Stimulated activated naive CD8-positive, alpha-beta T cell treated with anti-CD3 and anti-CD28 coated beads, Interleukin-15, Interleukin-2, amounts not matched to agents 100 ng/mL and 50 ng/mL, for 24 hours (primary cell): ENCODE measurements around the gene ADAR.

ENCODE experiments used
- H3K27ac Mint-ChIP-seq: one replicate; pipeline ENCODE4 v1.8.0; 2021; ENCODE audit warnings: mild to moderate bottlenecking, mixed read lengths
- H3K27me3 Mint-ChIP-seq: one replicate; pipeline ENCODE4 v1.8.0; 2021; ENCODE audit warnings: mixed read lengths
- H3K36me3 Mint-ChIP-seq: one replicate; pipeline ENCODE4 v1.8.0; 2021; ENCODE audit warnings: low read depth, mixed read lengths
- H3K4me1 Mint-ChIP-seq: one replicate; pipeline ENCODE4 v1.8.0; 2021; ENCODE audit warnings: low read depth, mixed read lengths
- H3K4me3 Mint-ChIP-seq: one replicate; pipeline ENCODE4 v1.8.0; 2021; ENCODE audit warnings: mild to moderate bottlenecking, mixed read lengths
- H3K9me3 Mint-ChIP-seq: one replicate; pipeline ENCODE4 v1.8.0; 2021; ENCODE audit warnings: mixed read lengths

The ADAR gene

GRCh38 chr1:154603317-154603716, 4.7 kb downstream of the ADAR start:
- Mint-ChIP-seq H3K4me3 (no peak overlapping the region), H3K36me3 (peaks cover 65% of the 10 kb centered on the region), H3K27me3 (no peaks in the 10 kb centered on the region), H3K4me1 (peaks cover 83% of the 10 kb centered on the region), H3K27ac (peak overlapping the region; percentile 83), H3K9me3 (no peaks in the 10 kb centered on the region)

GRCh38 chr1:154599658-154600057, 8.3 kb downstream of the ADAR start:
- Mint-ChIP-seq H3K4me1 (peaks cover 58% of the 10 kb centered on the region), H3K36me3 (peaks cover 77% of the 10 kb centered on the region), H3K4me3 (no peak overlapping the region), H3K27ac (peak overlapping the region; percentile 73), H3K9me3 (no peaks in the 10 kb centered on the region), H3K27me3 (no peaks in the 10 kb centered on the region)

DNA sequence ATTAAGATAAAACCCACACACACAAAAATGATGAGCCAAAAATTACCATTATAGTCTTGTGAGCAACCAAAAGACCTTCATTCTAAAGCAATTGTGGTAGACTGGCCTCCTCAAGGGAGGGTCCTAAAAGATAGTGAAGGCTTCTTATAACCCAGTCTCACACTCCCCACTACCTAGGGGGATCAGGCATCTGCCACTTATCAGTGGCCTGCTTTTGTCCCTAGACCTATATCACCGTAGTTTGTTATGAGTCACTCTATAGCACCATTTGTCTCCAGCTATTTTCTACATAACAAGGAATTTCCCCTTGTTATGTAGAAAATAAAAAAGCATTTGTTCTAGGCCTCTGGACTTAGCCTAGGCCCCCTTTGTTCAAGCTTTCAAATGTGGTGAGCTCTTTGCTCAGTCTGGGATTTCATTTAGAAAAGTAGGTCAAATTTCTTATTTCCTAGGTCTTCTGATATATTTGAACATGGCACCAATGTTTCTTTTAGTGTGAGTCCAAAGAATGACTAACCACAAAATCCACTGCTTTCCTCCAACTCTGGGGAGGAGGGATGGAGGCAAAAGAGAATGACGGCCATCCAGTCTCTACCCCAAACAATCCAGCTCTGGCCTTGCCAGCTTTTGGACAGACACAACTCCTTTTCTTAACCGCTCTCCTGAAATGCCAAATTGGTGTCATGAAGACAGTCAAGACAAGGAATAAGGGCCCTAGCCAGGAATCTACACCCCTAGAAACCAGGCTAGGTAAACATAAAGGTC, 8.9 kb downstream of the ADAR start:
- Mint-ChIP-seq H3K27ac (peak overlapping the region; percentile 47), H3K9me3 (no peaks in the 10 kb centered on the region), H3K4me3 (no peak overlapping the region), H3K36me3 (peaks cover 79% of the 10 kb centered on the region), H3K4me1 (peaks cover 52% of the 10 kb centered on the region), H3K27me3 (no peaks in the 10 kb centered on the region)

DNA sequence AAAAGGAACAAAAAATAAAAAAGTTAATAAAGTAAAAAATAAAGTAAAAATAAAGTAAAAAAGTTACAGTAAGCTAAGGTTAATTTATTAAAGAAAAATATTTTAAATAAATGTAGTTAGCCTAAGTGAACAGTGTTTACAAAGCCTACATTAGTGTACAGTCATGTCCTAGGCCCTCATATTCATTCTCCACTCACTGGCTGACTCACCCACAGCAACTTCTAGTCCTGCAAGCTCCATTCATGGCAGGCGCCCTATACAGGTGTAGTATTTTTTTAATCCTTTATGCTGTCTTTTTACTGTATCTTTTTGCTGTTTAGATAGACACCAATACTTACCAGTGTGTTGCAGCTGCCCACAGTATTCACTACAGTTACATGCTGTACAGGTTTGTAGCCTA, 12.4 kb downstream of the ADAR start:
- Mint-ChIP-seq H3K36me3 (peaks cover 84% of the 10 kb centered on the region), H3K9me3 (no peaks in the 10 kb centered on the region), H3K4me1 (peaks cover 18% of the 10 kb centered on the region), H3K27ac (no peak overlapping the region), H3K27me3 (no peaks in the 10 kb centered on the region), H3K4me3 (no peak overlapping the region)

DNA sequence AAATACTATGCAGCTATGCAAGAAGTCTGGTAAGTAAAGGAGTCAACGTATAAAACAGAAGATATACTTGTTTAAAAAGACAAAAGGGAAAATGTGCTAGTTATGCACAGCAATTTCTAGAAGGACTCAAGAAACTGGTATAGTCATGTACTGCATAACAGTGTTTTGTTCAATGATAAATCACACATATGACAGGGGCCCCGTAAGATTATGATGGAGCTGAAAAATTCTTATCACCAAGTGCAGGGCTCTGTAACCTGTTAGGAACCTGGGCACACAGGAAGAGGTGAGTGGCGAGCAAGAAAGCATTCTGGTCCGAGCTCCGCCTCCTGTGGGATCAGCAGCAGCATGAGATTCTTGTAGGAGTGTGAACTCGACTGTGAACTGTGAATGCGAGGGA, 13.2 kb downstream of the ADAR start:
- H3K4me3 Mint-ChIP-seq: no peak overlapping the region
- H3K27ac Mint-ChIP-seq: no peak overlapping the region
- no peaks in the 10 kb centered on the region for H3K27me3 Mint-ChIP-seq
- no peaks in the 10 kb centered on the region for H3K9me3 Mint-ChIP-seq
- peaks cover 82% of the 10 kb centered on the region for H3K36me3 Mint-ChIP-seq
- H3K4me1 Mint-ChIP-seq: peaks cover 16% of the 10 kb centered on the region

DNA sequence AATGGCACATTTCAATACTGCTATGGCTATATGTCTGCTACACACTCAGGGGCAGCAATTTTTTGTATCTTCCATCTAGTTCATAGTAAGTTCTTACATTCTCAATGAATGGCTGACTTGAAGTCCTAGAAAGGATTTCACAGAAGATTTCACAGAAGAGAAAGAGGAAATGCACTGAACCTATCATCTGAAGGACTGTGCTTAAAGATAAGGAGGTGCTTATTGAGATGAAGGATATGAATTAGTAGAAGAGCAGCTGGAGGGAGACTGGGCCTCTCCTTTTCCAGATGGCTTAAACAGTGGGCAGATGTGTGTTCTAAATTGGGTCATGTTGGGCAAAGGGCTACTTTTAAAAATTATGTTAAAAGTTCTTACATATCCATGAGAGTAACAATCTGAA, 14.6 kb downstream of the ADAR start:
- Mint-ChIP-seq H3K9me3 (no peaks in the 10 kb centered on the region), H3K36me3 (peaks cover 85% of the 10 kb centered on the region), H3K27me3 (no peaks in the 10 kb centered on the region), H3K4me3 (no peak overlapping the region), H3K4me1 (peaks cover 8% of the 10 kb centered on the region), H3K27ac (peak overlapping the region; percentile 17)

DNA sequence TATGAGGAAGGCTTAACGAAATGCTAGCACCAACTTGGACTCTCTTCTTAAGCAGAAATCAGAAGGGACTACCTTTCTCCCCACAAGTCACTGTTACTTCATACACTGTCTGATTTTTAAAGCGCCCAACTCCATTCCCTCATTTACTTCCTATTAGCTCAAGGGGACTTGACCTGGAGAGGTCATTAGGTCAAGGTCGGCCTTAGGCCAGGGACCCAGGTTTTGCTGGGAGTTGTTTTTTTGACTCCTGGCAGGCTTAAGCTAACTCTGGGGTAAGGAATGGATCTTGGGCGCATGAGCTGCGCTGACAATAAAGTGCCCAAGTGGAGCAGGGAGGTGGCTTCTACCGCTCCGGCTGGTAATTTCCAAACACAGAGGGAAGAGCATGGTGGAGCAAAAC, 16.8 kb downstream of the ADAR start:
- Mint-ChIP-seq H3K9me3 (no peaks in the 10 kb centered on the region), H3K36me3 (peaks cover 87% of the 10 kb centered on the region), H3K4me3 (no peak overlapping the region), H3K4me1 (peaks cover 8% of the 10 kb centered on the region), H3K27ac (peak overlapping the region; percentile 79), H3K27me3 (no peaks in the 10 kb centered on the region)

GRCh38 chr1:154590756-154591155, 17.2 kb downstream of the ADAR start:
- Mint-ChIP-seq H3K4me1 (peaks cover 8% of the 10 kb centered on the region), H3K4me3 (no peak overlapping the region), H3K36me3 (peaks cover 88% of the 10 kb centered on the region), H3K27me3 (no peaks in the 10 kb centered on the region), H3K9me3 (no peaks in the 10 kb centered on the region), H3K27ac (no peak overlapping the region)

- no peaks in the 10 kb centered on the region for H3K27me3 Mint-ChIP-seq
- peaks cover 93% of the 10 kb centered on the region for H3K36me3 Mint-ChIP-seq
- no peaks in the 10 kb centered on the region for H3K9me3 Mint-ChIP-seq
- peaks cover 8% of the 10 kb centered on the region for H3K4me1 Mint-ChIP-seq
- no peak overlapping the region for H3K4me3 Mint-ChIP-seq
- peak overlapping the region; percentile 42 for H3K27ac Mint-ChIP-seq
These were observed 18.2 kb downstream of the ADAR start for GRCh38 chr1:154589780-154590179.

DNA sequence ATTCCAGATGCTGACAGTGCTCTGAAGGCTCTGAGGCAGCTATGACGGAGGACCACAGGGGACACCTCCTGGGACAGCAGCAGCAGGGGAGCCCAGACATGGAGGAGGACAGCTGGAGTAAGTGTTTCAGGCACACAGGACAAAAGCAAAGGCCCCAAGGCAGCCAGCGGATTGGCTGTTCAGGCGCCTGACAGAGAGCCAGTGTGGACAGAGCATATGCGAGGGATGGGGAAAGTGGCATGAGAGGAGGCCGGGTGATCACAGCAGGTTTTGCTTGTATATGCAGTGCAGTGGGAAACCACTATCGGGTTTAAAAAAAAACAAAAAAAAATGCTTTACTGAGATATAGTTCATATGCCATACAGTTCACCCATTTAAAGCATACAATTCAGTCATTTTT, 21.3 kb downstream of the ADAR start:
- Mint-ChIP-seq H3K9me3 (no peaks in the 10 kb centered on the region), H3K4me1 (peaks cover 8% of the 10 kb centered on the region), H3K4me3 (no peak overlapping the region), H3K27me3 (no peaks in the 10 kb centered on the region), H3K27ac (peak overlapping the region; percentile 46), H3K36me3 (peaks cover 92% of the 10 kb centered on the region)

GRCh38 chr1:154586231-154586630, 21.8 kb downstream of the ADAR start:
- H3K27ac Mint-ChIP-seq: no peak overlapping the region
- H3K4me3 Mint-ChIP-seq: no peak overlapping the region
- no peaks in the 10 kb centered on the region for H3K27me3 Mint-ChIP-seq
- H3K36me3 Mint-ChIP-seq: peaks cover 88% of the 10 kb centered on the region
- H3K9me3 Mint-ChIP-seq: no peaks in the 10 kb centered on the region
- H3K4me1 Mint-ChIP-seq: peaks cover 8% of the 10 kb centered on the region

DNA sequence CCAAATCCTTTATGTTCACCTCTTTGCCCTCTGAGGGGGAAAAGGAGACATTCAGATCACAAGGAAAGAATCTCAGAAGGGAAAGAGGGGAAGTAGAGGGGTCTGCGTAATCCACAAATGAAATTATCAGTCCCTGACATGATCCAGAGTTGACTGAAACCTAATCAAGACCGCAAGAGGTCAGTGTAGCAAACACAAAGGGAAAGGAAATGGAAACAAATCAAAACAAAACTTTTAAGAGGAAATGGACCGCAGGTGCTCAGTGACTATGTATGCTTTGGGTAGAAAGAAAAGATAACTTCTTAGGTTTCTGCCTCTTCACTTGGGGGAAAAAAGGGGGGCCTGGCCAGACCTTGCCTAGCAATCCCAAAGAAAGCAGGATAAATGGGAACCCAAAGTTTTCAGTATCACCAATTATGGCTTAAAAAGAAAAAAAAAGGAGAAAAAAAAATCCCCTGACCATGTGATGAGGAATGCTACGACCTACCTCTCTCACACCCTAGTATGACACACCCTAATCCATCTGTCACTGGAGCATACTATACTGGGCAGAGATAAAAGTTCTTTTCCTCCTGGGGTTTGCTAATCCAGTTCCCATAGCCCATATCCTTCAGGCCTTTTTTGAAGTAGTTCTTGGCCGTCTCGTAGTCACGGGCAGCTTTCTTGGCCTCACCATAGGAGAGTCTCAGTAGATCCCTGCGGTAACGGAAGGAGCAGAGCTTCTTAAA, 23.6 kb downstream of the ADAR start:
- H3K27me3 Mint-ChIP-seq: no peaks in the 10 kb centered on the region
- no peak overlapping the region for H3K4me3 Mint-ChIP-seq
- peaks cover 83% of the 10 kb centered on the region for H3K36me3 Mint-ChIP-seq
- no peaks in the 10 kb centered on the region for H3K4me1 Mint-ChIP-seq
- H3K9me3 Mint-ChIP-seq: no peaks in the 10 kb centered on the region
- no peak overlapping the region for H3K27ac Mint-ChIP-seq

GRCh38 chr1:154583773-154584172, 24.2 kb downstream of the ADAR start:
- H3K4me3 Mint-ChIP-seq: no peak overlapping the region
- no peaks in the 10 kb centered on the region for H3K9me3 Mint-ChIP-seq
- peak overlapping the region; percentile 37 for H3K27ac Mint-ChIP-seq
- H3K36me3 Mint-ChIP-seq: peaks cover 79% of the 10 kb centered on the region
- H3K4me1 Mint-ChIP-seq: no peaks in the 10 kb centered on the region
- H3K27me3 Mint-ChIP-seq: no peaks in the 10 kb centered on the region

DNA sequence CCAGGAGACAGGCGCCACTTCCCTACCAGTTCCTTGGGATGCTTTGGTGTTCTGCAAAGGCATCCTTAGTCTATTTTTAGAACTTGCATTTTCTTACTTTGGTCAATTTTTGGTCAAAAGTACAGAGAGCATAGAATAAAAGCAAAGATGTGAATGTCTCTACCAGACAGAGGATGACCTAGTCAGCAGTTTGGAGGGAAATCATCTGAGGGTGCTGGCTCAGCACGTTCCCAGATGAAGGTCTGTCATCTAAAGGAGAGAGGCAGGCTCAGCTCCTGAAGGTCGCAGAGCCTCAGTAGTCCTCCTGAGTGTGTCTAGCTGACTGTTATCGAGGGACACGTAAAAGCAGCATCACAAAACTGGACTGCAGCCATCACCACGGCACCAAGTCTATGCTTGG, 25.1 kb downstream of the ADAR start:
- Mint-ChIP-seq H3K4me3 (no peak overlapping the region), H3K4me1 (no peaks in the 10 kb centered on the region), H3K27ac (no peak overlapping the region), H3K9me3 (no peaks in the 10 kb centered on the region), H3K27me3 (no peaks in the 10 kb centered on the region), H3K36me3 (peaks cover 76% of the 10 kb centered on the region)

DNA sequence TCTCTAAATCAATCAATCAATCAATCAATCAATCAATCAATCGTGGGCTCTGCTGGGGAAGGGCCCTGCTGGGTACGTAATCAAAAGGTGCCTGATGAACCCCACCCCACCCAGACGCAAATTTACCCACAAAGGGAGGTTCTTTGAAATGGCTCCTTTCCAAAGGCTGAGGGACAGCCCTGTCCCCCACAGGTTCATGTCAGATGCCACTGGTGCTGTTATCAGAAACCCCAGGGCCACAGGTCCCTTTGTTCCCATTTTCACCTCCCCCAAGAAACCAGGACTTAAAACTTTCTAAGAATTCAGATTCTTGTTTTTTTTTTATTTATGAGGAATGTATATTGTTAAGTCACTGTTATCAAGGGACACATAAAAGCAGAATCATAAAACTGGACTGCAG, 26.2 kb downstream of the ADAR start:
- Mint-ChIP-seq H3K36me3 (peaks cover 65% of the 10 kb centered on the region), H3K4me3 (no peak overlapping the region), H3K27ac (no peak overlapping the region), H3K27me3 (no peaks in the 10 kb centered on the region), H3K4me1 (no peaks in the 10 kb centered on the region), H3K9me3 (no peaks in the 10 kb centered on the region)
